ENCODE measurements around the gene MUC16. TPM values are rescaled to one million over a fixed set of nuclear protein-coding genes. Genes with fewer than 3 reads are reported as not detected.

Gene MUC16
- total RNA-seq, 1 experiment from 2014 or later, result 0.15 TPM

GRCh38 chr19:9018163-9018875 lies 8.1 kb upstream of the MUC16 start:
- intact Hi-C loops (cut with micrococcal nuclease), result loop anchor here (1.0 to 5.0 kb wide), 2 partner anchors 14 to 59 kb away; no protein-coding TSS in a partner anchor
- Histone ChIP-seq H3K79me2 (ENCODE audit: low read length) (no peaks in the 10 kb centered on the region), H3K9me2 (replicated peaks; ENCODE audit: low read length) (no peaks in the 10 kb centered on the region), H4K20me1 (ENCODE audit: low read length) (no peaks in the 10 kb centered on the region), H2AFZ (ENCODE audit: low read length) (peak overlapping the region; percentile 85), H3K9ac (ENCODE audit: low read length) (peak overlapping the region; percentile 69), H3F3A (ENCODE audit: low read length, unreplicated experiment) (no peaks in the 10 kb centered on the region), H3K27ac (ENCODE audit: low read length) (peak overlapping the region; percentile 98), H3K36me3 (ENCODE audit: low read depth, low read length) (no peaks in the 10 kb centered on the region), H3K27me3 (ENCODE audit: low read length) (no peaks in the 10 kb centered on the region), H3K4me3 (ENCODE audit: low read length) (peak overlapping the region; percentile 59), H3K4me2 (ENCODE audit: low read length) (peak overlapping the region; percentile 89), H3K9me3 (ENCODE audit: low read length) (no peaks in the 10 kb centered on the region), H3K4me1 (ENCODE audit: insufficient read depth, low read length) (peaks cover 19% of the 10 kb centered on the region)
- TSS peak; percentile 61 for BruUV-seq (replicated peaks)
- peak; percentile 96 for DNase-seq
- ChIA-PET POLR2A (ENCODE audit: unreplicated experiment) (interaction anchor here (0.6 to 1.0 kb wide), 3 partner anchors 14 to 186 kb away, joined by 4 to 6 read pairs (median 6); partner anchors contain the start of gene MBD3L1), CTCF (interaction anchor here (0.6 kb wide), 1 partner anchor 30 kb away, joined by 3 read pairs; no protein-coding TSS in a partner anchor)
- peak; percentile 87 for ATAC-seq
- no peak for TF ChIP-seq EZH2phosphoT487 (IDR thresholded peaks at IDR 0.05; ENCODE audit: borderline replicate concordance, low read length)
- no peak for TF ChIP-seq CTCF (conservative IDR thresholded peaks at IDR 0.05; ENCODE audit: low read depth, low read length)
- no peak for TF ChIP-seq EZH2 (IDR thresholded peaks at IDR 0.05; ENCODE audit: low read length, unreplicated experiment)

- no TSS peak for BruUV-seq (replicated peaks)
- Histone ChIP-seq H3K4me1 (ENCODE audit: insufficient read depth, low read length) (peaks cover 26% of the 10 kb centered on the region), H2AFZ (ENCODE audit: low read length) (0 out of 2 replicates have a peak overlapping the region, but pooled peaks have one; percentile 49), H3K4me2 (ENCODE audit: low read length) (no peak overlapping the region), H3K79me2 (ENCODE audit: low read length) (no peaks in the 10 kb centered on the region), H3K27ac (ENCODE audit: low read length) (no peak overlapping the region), H3K9me3 (ENCODE audit: low read length) (no peaks in the 10 kb centered on the region), H4K20me1 (ENCODE audit: low read length) (no peaks in the 10 kb centered on the region), H3K9me2 (replicated peaks; ENCODE audit: low read length) (no peaks in the 10 kb centered on the region), H3K36me3 (ENCODE audit: low read depth, low read length) (no peaks in the 10 kb centered on the region), H3K27me3 (ENCODE audit: low read length) (no peaks in the 10 kb centered on the region), H3K9ac (ENCODE audit: low read length) (no peak overlapping the region), H3F3A (ENCODE audit: low read length, unreplicated experiment) (no peaks in the 10 kb centered on the region), H3K4me3 (ENCODE audit: low read length) (no peak overlapping the region)
- intact Hi-C loops (cut with micrococcal nuclease), result loop anchor here (5.0 kb wide), 1 partner anchor 62 kb away; no protein-coding TSS in a partner anchor
- DNase-seq, result no peak
- no peak for ATAC-seq
- CTCF ChIA-PET, result no interaction called here
- no peak for TF ChIP-seq EZH2phosphoT487 (IDR thresholded peaks at IDR 0.05; ENCODE audit: borderline replicate concordance, low read length)
- TF ChIP-seq EZH2 (IDR thresholded peaks at IDR 0.05; ENCODE audit: low read length, unreplicated experiment), result no peak
- TF ChIP-seq CTCF (conservative IDR thresholded peaks at IDR 0.05; ENCODE audit: low read depth, low read length), result no peak
- POLR2A ChIA-PET (ENCODE audit: unreplicated experiment), result no interaction called here
Measured at GRCh38 chr19:9014803-9015202, 4.6 kb upstream of the MUC16 start.

GRCh38 chr19:9013988-9014387 lies 3.8 kb upstream of the MUC16 start:
- no peak for TF ChIP-seq CTCF (conservative IDR thresholded peaks at IDR 0.05; ENCODE audit: low read depth, low read length)
- no peak for TF ChIP-seq EZH2phosphoT487 (IDR thresholded peaks at IDR 0.05; ENCODE audit: borderline replicate concordance, low read length)
- Histone ChIP-seq H3K4me3 (ENCODE audit: low read length) (no peak overlapping the region), H3K27ac (ENCODE audit: low read length) (no peak overlapping the region), H3K9ac (ENCODE audit: low read length) (no peak overlapping the region), H3K79me2 (ENCODE audit: low read length) (no peaks in the 10 kb centered on the region), H3F3A (ENCODE audit: low read length, unreplicated experiment) (no peaks in the 10 kb centered on the region), H3K9me2 (replicated peaks; ENCODE audit: low read length) (no peaks in the 10 kb centered on the region), H3K4me1 (ENCODE audit: insufficient read depth, low read length) (peaks cover 25% of the 10 kb centered on the region), H2AFZ (ENCODE audit: low read length) (no peak overlapping the region), H3K4me2 (ENCODE audit: low read length) (no peak overlapping the region), H4K20me1 (ENCODE audit: low read length) (no peaks in the 10 kb centered on the region), H3K27me3 (ENCODE audit: low read length) (no peaks in the 10 kb centered on the region), H3K36me3 (ENCODE audit: low read depth, low read length) (no peaks in the 10 kb centered on the region), H3K9me3 (ENCODE audit: low read length) (no peaks in the 10 kb centered on the region)
- no peak for ATAC-seq
- intact Hi-C loops (cut with micrococcal nuclease), result no loop called here
- ChIA-PET CTCF (no interaction called here), POLR2A (ENCODE audit: unreplicated experiment) (no interaction called here)
- DNase-seq, result no peak
- BruUV-seq (replicated peaks), result no TSS peak
